ENCODE results near the gene DROSHA.

Gene DROSHA

GRCh38 chr5:31561946-31562345 is 30.1 kb upstream of the DROSHA start:
- H3K27ac ChIP-seq = no peak overlapping the region
- H4K20me1 ChIP-seq (ENCODE audit: insufficient read depth) = no peaks in the 10 kb centered on the region
- H3K36me3 ChIP-seq (ENCODE audit: insufficient read depth) = no peaks in the 10 kb centered on the region
- no peaks in the 10 kb centered on the region for H3K27me3 ChIP-seq (ENCODE audit: insufficient read depth, low read depth)
- no peak overlapping the region for H2AFZ ChIP-seq (ENCODE audit: low read depth)
- H3K9ac ChIP-seq = no peak overlapping the region
- no peak for TF ChIP-seq CTCF (conservative IDR thresholded peaks at IDR 0.05; ENCODE audit: low read depth, low read length)
- no peak overlapping the region for H3K4me3 ChIP-seq (IDR thresholded peaks at IDR 0.05; ENCODE audit: insufficient read depth, low read depth, low read length)
- no peak overlapping the region for H3K4me2 ChIP-seq
- H3K4me1 ChIP-seq (ENCODE audit: low read depth, poor library complexity, severe bottlenecking) = no peaks in the 10 kb centered on the region
- no peaks in the 10 kb centered on the region for H3K79me2 ChIP-seq (ENCODE audit: insufficient read depth, low read depth)

DNA sequence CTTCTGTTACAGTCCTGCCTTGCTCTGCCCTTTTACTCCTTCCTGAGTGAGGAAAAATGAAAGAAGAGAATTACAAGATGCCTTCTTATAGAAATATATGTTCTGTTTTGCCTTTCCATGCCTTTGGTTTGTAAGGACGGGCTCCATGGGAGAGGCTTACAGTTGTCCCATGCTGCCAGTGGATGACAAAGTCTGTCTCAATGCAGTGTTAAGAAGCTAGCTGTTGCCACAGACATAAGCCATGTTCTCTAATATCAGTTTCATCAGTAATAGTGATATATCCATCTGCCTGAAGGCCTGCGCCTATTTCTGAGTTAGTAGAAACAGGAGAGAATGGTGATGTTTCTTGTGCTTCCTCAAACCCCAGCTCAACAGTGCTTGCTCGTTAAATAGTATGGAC is 28.0 kb upstream of the DROSHA start:
- H3K36me3 ChIP-seq (ENCODE audit: insufficient read depth) = no peaks in the 10 kb centered on the region
- no peak overlapping the region for H3K4me3 ChIP-seq (IDR thresholded peaks at IDR 0.05; ENCODE audit: insufficient read depth, low read depth, low read length)
- no peak overlapping the region for H3K27ac ChIP-seq
- H3K4me1 ChIP-seq (ENCODE audit: low read depth, poor library complexity, severe bottlenecking) = no peaks in the 10 kb centered on the region
- no peak overlapping the region for H3K9ac ChIP-seq
- H4K20me1 ChIP-seq (ENCODE audit: insufficient read depth) = no peaks in the 10 kb centered on the region
- H2AFZ ChIP-seq (ENCODE audit: low read depth) = no peak overlapping the region
- no peaks in the 10 kb centered on the region for H3K79me2 ChIP-seq (ENCODE audit: insufficient read depth, low read depth)
- TF ChIP-seq CTCF (conservative IDR thresholded peaks at IDR 0.05; ENCODE audit: low read depth, low read length) = no peak
- no peak overlapping the region for H3K4me2 ChIP-seq
- H3K27me3 ChIP-seq (ENCODE audit: insufficient read depth, low read depth) = no peaks in the 10 kb centered on the region

- no peaks in the 10 kb centered on the region for H3K27me3 ChIP-seq (ENCODE audit: insufficient read depth, low read depth)
- no peaks in the 10 kb centered on the region for H3K4me1 ChIP-seq (ENCODE audit: low read depth, poor library complexity, severe bottlenecking)
- H3K4me3 ChIP-seq (IDR thresholded peaks at IDR 0.05; ENCODE audit: insufficient read depth, low read depth, low read length) = no peak overlapping the region
- H3K36me3 ChIP-seq (ENCODE audit: insufficient read depth) = no peaks in the 10 kb centered on the region
- no peak overlapping the region for H2AFZ ChIP-seq (ENCODE audit: low read depth)
- no peak for TF ChIP-seq CTCF (conservative IDR thresholded peaks at IDR 0.05; ENCODE audit: low read depth, low read length)
- no peak overlapping the region for H3K9ac ChIP-seq
- no peak overlapping the region for H3K4me2 ChIP-seq
- no peaks in the 10 kb centered on the region for H4K20me1 ChIP-seq (ENCODE audit: insufficient read depth)
- no peak overlapping the region for H3K27ac ChIP-seq
- H3K79me2 ChIP-seq (ENCODE audit: insufficient read depth, low read depth) = no peaks in the 10 kb centered on the region
These were observed 24.6 kb upstream of the DROSHA start for GRCh38 chr5:31556461-31556860.

GRCh38 chr5:31554552-31554951 is 22.7 kb upstream of the DROSHA start:
- H3K4me1 ChIP-seq (ENCODE audit: low read depth, poor library complexity, severe bottlenecking) = no peaks in the 10 kb centered on the region
- no peak overlapping the region for H3K9ac ChIP-seq
- H3K79me2 ChIP-seq (ENCODE audit: insufficient read depth, low read depth) = no peaks in the 10 kb centered on the region
- no peak overlapping the region for H2AFZ ChIP-seq (ENCODE audit: low read depth)
- no peaks in the 10 kb centered on the region for H4K20me1 ChIP-seq (ENCODE audit: insufficient read depth)
- H3K36me3 ChIP-seq (ENCODE audit: insufficient read depth) = no peaks in the 10 kb centered on the region
- no peak for TF ChIP-seq CTCF (conservative IDR thresholded peaks at IDR 0.05; ENCODE audit: low read depth, low read length)
- H3K27me3 ChIP-seq (ENCODE audit: insufficient read depth, low read depth) = no peaks in the 10 kb centered on the region
- no peak overlapping the region for H3K4me3 ChIP-seq (IDR thresholded peaks at IDR 0.05; ENCODE audit: insufficient read depth, low read depth, low read length)
- H3K27ac ChIP-seq = no peak overlapping the region
- no peak overlapping the region for H3K4me2 ChIP-seq

- no peaks in the 10 kb centered on the region for H4K20me1 ChIP-seq (ENCODE audit: insufficient read depth)
- no peak overlapping the region for H3K9ac ChIP-seq
- H3K4me1 ChIP-seq (ENCODE audit: low read depth, poor library complexity, severe bottlenecking) = no peaks in the 10 kb centered on the region
- TF ChIP-seq CTCF (conservative IDR thresholded peaks at IDR 0.05; ENCODE audit: low read depth, low read length) = no peak
- no peak overlapping the region for H3K27ac ChIP-seq
- H3K36me3 ChIP-seq (ENCODE audit: insufficient read depth) = no peaks in the 10 kb centered on the region
- H3K4me2 ChIP-seq = no peak overlapping the region
- no peaks in the 10 kb centered on the region for H3K27me3 ChIP-seq (ENCODE audit: insufficient read depth, low read depth)
- H3K79me2 ChIP-seq (ENCODE audit: insufficient read depth, low read depth) = no peaks in the 10 kb centered on the region
- no peak overlapping the region for H3K4me3 ChIP-seq (IDR thresholded peaks at IDR 0.05; ENCODE audit: insufficient read depth, low read depth, low read length)
- no peak overlapping the region for H2AFZ ChIP-seq (ENCODE audit: low read depth)
These were observed 22.0 kb upstream of the DROSHA start for GRCh38 chr5:31553863-31554262.
